GM23338 (cell line): ENCODE measurements around the gene SS18.

ENCODE experiments used
- CREB1 ChIP-seq: fragments of 250-450 bp; sonication (Bioruptor Pico); IDR thresholded peaks from 2 replicates; pipeline ENCODE4 v1.5.0; 2020; ENCODE audit warnings: low read depth, mild to moderate bottlenecking, moderate library complexity
- EZH2 ChIP-seq: fragments of 200-600 bp; sonication (generic); IDR thresholded peaks from one replicate; pipeline ENCODE4 v1.8.0; 2017; ENCODE audit warnings: antibody characterized with exemption, mild to moderate bottlenecking, low read depth; ENCODE audit not compliant: unreplicated experiment
- EZH2phosphoT487 ChIP-seq: fragments of 200-600 bp; sonication (generic); IDR thresholded peaks from one replicate; pipeline ENCODE4 v1.8.1; 2018; ENCODE audit warnings: antibody characterized with exemption; ENCODE audit not compliant: unreplicated experiment
- JUNB ChIP-seq: IDR thresholded peaks from one replicate; pipeline ENCODE4 v1.6.1; 2016; ENCODE audit warnings: antibody characterized with exemption; ENCODE audit not compliant: unreplicated experiment
- POLR2AphosphoS5 ChIP-seq: IDR thresholded peaks from 2 replicates; pipeline ENCODE4 v1.6.1; 2016; ENCODE audit warnings: antibody characterized with exemption, low read depth
- ZNF114 ChIP-seq: fragments of 250-450 bp; sonication (Bioruptor Pico); IDR thresholded peaks from 2 replicates; pipeline ENCODE4 v1.5.0; 2020; ENCODE audit warnings: mild to moderate bottlenecking, moderate library complexity
- ZNF462 ChIP-seq: fragments of 250-450 bp; sonication (Bioruptor Pico); IDR thresholded peaks from 2 replicates; pipeline ENCODE4 v1.5.0; 2020; ENCODE audit warnings: mild to moderate bottlenecking, moderate library complexity
- TF ChIP-seq, protein P1 (sequence below), 2 experiments: fragments of 200-600 bp in 1 of 2; sonication (generic) in 1 of 2; conservative IDR thresholded peaks; 2 replicates each; pipeline versions ENCODE4 v1.5.1 to v1.6.1; 2016 to 2017; ENCODE audit warnings: antibody characterized with exemption in 2 of 2, low read depth in 2 of 2, mild to moderate bottlenecking in 2 of 2, moderate library complexity in 1 of 2
- TF ChIP-seq, protein P2 (sequence below): IDR thresholded peaks from one replicate; pipeline ENCODE4 v1.6.1; 2018; ENCODE audit warnings: antibody characterized with exemption; ENCODE audit not compliant: unreplicated experiment

DNA sequence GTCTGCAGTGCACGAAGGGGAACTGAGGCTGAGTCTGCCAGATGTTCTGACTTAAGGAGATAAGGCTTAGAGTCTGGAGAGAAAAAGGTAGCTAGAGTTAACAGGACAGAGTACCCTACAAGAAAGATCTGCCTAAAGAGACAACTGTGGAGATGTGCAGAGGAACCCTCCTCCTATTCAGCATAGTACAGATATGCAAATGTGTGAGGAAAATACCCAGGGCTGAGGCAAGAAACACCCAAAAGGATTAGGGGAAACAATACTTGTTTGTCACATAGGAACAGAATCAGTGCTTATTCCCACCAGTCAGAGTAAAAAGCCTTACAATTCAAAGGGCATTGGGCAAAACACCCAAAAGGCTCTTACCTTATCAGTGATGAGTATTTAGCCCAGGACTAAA is 67.8 kb downstream of the SS18 start:
- no peak for TF ChIP-seq JUNB
- no peak for TF ChIP-seq CREB1 (CRISPR knock-in tag)
- TF ChIP-seq ZNF114: no peak
- TF ChIP-seq POLR2AphosphoS5: no peak
- TF ChIP-seq, protein P1, sequence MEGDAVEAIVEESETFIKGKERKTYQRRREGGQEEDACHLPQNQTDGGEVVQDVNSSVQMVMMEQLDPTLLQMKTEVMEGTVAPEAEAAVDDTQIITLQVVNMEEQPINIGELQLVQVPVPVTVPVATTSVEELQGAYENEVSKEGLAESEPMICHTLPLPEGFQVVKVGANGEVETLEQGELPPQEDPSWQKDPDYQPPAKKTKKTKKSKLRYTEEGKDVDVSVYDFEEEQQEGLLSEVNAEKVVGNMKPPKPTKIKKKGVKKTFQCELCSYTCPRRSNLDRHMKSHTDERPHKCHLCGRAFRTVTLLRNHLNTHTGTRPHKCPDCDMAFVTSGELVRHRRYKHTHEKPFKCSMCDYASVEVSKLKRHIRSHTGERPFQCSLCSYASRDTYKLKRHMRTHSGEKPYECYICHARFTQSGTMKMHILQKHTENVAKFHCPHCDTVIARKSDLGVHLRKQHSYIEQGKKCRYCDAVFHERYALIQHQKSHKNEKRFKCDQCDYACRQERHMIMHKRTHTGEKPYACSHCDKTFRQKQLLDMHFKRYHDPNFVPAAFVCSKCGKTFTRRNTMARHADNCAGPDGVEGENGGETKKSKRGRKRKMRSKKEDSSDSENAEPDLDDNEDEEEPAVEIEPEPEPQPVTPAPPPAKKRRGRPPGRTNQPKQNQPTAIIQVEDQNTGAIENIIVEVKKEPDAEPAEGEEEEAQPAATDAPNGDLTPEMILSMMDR (conservative IDR thresholded peaks at IDR 0.05; ENCODE audit: low read depth in 2 of 2): no peak
- TF ChIP-seq, protein P2, sequence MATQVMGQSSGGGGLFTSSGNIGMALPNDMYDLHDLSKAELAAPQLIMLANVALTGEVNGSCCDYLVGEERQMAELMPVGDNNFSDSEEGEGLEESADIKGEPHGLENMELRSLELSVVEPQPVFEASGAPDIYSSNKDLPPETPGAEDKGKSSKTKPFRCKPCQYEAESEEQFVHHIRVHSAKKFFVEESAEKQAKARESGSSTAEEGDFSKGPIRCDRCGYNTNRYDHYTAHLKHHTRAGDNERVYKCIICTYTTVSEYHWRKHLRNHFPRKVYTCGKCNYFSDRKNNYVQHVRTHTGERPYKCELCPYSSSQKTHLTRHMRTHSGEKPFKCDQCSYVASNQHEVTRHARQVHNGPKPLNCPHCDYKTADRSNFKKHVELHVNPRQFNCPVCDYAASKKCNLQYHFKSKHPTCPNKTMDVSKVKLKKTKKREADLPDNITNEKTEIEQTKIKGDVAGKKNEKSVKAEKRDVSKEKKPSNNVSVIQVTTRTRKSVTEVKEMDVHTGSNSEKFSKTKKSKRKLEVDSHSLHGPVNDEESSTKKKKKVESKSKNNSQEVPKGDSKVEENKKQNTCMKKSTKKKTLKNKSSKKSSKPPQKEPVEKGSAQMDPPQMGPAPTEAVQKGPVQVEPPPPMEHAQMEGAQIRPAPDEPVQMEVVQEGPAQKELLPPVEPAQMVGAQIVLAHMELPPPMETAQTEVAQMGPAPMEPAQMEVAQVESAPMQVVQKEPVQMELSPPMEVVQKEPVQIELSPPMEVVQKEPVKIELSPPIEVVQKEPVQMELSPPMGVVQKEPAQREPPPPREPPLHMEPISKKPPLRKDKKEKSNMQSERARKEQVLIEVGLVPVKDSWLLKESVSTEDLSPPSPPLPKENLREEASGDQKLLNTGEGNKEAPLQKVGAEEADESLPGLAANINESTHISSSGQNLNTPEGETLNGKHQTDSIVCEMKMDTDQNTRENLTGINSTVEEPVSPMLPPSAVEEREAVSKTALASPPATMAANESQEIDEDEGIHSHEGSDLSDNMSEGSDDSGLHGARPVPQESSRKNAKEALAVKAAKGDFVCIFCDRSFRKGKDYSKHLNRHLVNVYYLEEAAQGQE: no peak
- TF ChIP-seq EZH2: no peak
- no peak for TF ChIP-seq ZNF462 (CRISPR knock-in tag)
- TF ChIP-seq EZH2phosphoT487: no peak
